PC-3 (cell line): ENCODE measurements around the gene MOB1B. TPM values are rescaled to one million over a fixed set of nuclear protein-coding genes. Genes with fewer than 3 reads are reported as not detected.

Experiments used
- ATAC-seq: fragments of 200-7000 bp; cut with Tn5 transposase; 2 replicates; pipeline ENCODE4 v1.9.1; 2020; ENCODE audit warnings: mild to moderate bottlenecking, moderate library complexity
- BruUV-seq: library from RNA; stranded (reverse); fragments of 400-500 nt; replicated peaks from 2 replicates; lab custom pipeline; 2021; lab: Mats Ljungman, UMichigan
- CTCF ChIA-PET: fragments of 300-600 bp; sonication (Branson Sonifier 250); formaldehyde crosslinking; loops from one replicate; lab custom pipeline; 2022; ENCODE audit warnings: antibody characterized with exemption; lab: Charles Lee
- POLR2A ChIA-PET: fragments of 300-600 bp; sonication (Branson Sonifier 250); formaldehyde crosslinking; loops from one replicate; lab custom pipeline; 2022; ENCODE audit warnings: antibody characterized with exemption; ENCODE audit not compliant: unreplicated experiment; lab: Charles Lee
- DNase-seq: peaks from one replicate; pipeline ENCODE4 v3.0.0-alpha.2; 2015
- H2AFZ ChIP-seq: fragments of 300-600 bp; sonication (generic); 2 replicates; pipeline ENCODE4 v1.6.0; 2016; ENCODE audit warnings: antibody characterized with exemption, low read length
- H3F3A ChIP-seq: fragments of 300-600 bp; sonication (generic); one replicate; pipeline ENCODE4 v1.6.0; 2017; ENCODE audit warnings: antibody characterized with exemption, low read length, control low read depth, mild to moderate bottlenecking; ENCODE audit not compliant: unreplicated experiment
- H3K27ac ChIP-seq: fragments of 300-600 bp; sonication (generic); 2 replicates; pipeline ENCODE4 v1.5.1; 2016; ENCODE audit warnings: mild to moderate bottlenecking, low read length
- H3K27me3 ChIP-seq: fragments of 300-600 bp; sonication (generic); 2 replicates; pipeline ENCODE4 v1.6.1; 2016; ENCODE audit warnings: low read length, mixed read lengths
- H3K36me3 ChIP-seq: fragments of 300-600 bp; sonication (generic); 2 replicates; pipeline ENCODE4 v1.6.1; 2016; ENCODE audit warnings: low read depth, mixed run types, low read length, mixed read lengths
- H3K4me1 ChIP-seq: fragments of 300-600 bp; sonication (generic); 2 replicates; pipeline ENCODE4 v1.5.1; 2016; ENCODE audit warnings: low read length; ENCODE audit not compliant: insufficient read depth
- H3K4me2 ChIP-seq: fragments of 300-600 bp; sonication (generic); 2 replicates; pipeline ENCODE4 v1.6.0; 2016; ENCODE audit warnings: low read length
- H3K4me3 ChIP-seq: fragments of 300-600 bp; sonication (generic); 2 replicates; pipeline ENCODE4 v1.5.1; 2016; ENCODE audit warnings: mild to moderate bottlenecking, low read length, mixed read lengths
- H3K79me2 ChIP-seq: fragments of 300-600 bp; sonication (generic); 2 replicates; pipeline ENCODE4 v1.6.1; 2017; ENCODE audit warnings: low read length, mixed read lengths
- H3K9ac ChIP-seq: fragments of 300-600 bp; sonication (generic); 2 replicates; pipeline ENCODE4 v1.6.0; 2016; ENCODE audit warnings: mild to moderate bottlenecking, low read length
- H3K9me2 ChIP-seq: fragments of 300-600 bp; sonication (generic); replicated peaks from 2 replicates; pipeline ENCODE4 v1.6.1; 2016; ENCODE audit warnings: mixed run types, low read length, mixed read lengths
- H3K9me3 ChIP-seq: fragments of 300-600 bp; sonication (generic); 2 replicates; pipeline ENCODE4 v1.6.1; 2016; ENCODE audit warnings: low read length, mixed read lengths
- H4K20me1 ChIP-seq: fragments of 300-600 bp; sonication (generic); 2 replicates; pipeline ENCODE4 v1.6.1; 2016; ENCODE audit warnings: low read length, mixed read lengths
- CTCF ChIP-seq: fragments of 300-600 bp; sonication (generic); conservative IDR thresholded peaks from 2 replicates; pipeline ENCODE4 v1.5.1; 2017; ENCODE audit warnings: antibody characterized with exemption, low read depth, mild to moderate bottlenecking, low read length
- EZH2 ChIP-seq: fragments of 300-600 bp; sonication (generic); IDR thresholded peaks from one replicate; pipeline ENCODE4 v1.6.1; 2017; ENCODE audit warnings: antibody characterized with exemption, mild to moderate bottlenecking, low read length; ENCODE audit not compliant: unreplicated experiment
- EZH2phosphoT487 ChIP-seq: fragments of 300-600 bp; sonication (generic); IDR thresholded peaks from 2 replicates; pipeline ENCODE4 v1.6.1; 2018; ENCODE audit warnings: mild to moderate bottlenecking, antibody characterized with exemption, low read length, borderline replicate concordance
- intact Hi-C: fragments of 100-400 bp; cut with micrococcal nuclease; formaldehyde crosslinking; loops from 2 replicates; pipeline ENCODE4 v1.9.0; 2023
- total RNA-seq: library from RNA; depleted of rRNA; stranded (reverse); fragments of >200 nt; gene quantifications from 2 replicates; pipeline ENCODE4 v1.2.3, GENCODE V29; 2014

MOB1B gene
- total RNA-seq, 1 experiment from 2014 or later = 11.4 TPM

- BruUV-seq = no TSS peak
These were observed 43.7 kb upstream of the MOB1B start for GRCh38 chr4:70858454-70858853.

DNA sequence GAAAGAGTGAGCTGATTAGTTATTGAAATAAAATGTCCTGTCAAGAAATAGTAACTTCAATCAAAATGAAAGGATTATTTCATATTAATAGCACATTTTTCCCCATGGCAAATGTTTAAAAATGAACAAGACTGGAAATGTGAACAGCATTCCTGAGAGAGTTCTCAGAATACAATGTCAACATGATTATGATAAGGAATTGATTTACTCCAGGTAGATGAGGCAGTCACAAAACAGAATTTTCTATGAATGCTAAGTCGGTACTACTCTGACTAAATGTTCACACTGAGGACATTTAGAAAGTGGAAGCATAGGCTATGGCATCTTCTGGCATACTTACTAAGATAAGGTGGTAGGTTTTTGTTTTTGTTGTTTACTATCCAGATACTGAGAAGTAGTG lies 43.1 kb upstream of the MOB1B start:
- Histone ChIP-seq H3K4me3 (no peak overlapping the region), H3K9me3 (no peaks in the 10 kb centered on the region), H2AFZ (no peak overlapping the region), H3F3A (no peaks in the 10 kb centered on the region), H3K27me3 (no peaks in the 10 kb centered on the region), H3K36me3 (no peaks in the 10 kb centered on the region), H3K4me2 (no peak overlapping the region), H3K9me2 (no peaks in the 10 kb centered on the region), H3K79me2 (no peaks in the 10 kb centered on the region), H3K9ac (no peak overlapping the region), H3K27ac (no peak overlapping the region), H4K20me1 (no peaks in the 10 kb centered on the region), H3K4me1 (peaks cover 10% of the 10 kb centered on the region)
- no TSS peak for BruUV-seq
- no peak for TF ChIP-seq CTCF
- TF ChIP-seq EZH2phosphoT487 = no peak
- TF ChIP-seq EZH2 = no peak
- ATAC-seq (peak; percentile 49; the same call in 1 of the 2 replicates), DNase-seq (no peak)
- intact Hi-C loops = no loop called here
- POLR2A ChIA-PET = no interaction called here
- CTCF ChIA-PET = no interaction called here

More at GRCh38 chr4:70858454-70858853, 43.7 kb upstream of the MOB1B start:
- Histone ChIP-seq H3K4me1 (peaks cover 10% of the 10 kb centered on the region), H2AFZ (no peak overlapping the region), H3K4me3 (no peak overlapping the region), H3K4me2 (no peak overlapping the region), H3K9ac (no peak overlapping the region), H3K9me2 (no peaks in the 10 kb centered on the region), H3K27me3 (no peaks in the 10 kb centered on the region), H3K36me3 (no peaks in the 10 kb centered on the region), H4K20me1 (no peaks in the 10 kb centered on the region), H3F3A (no peaks in the 10 kb centered on the region), H3K9me3 (no peaks in the 10 kb centered on the region), H3K27ac (no peak overlapping the region), H3K79me2 (no peaks in the 10 kb centered on the region)
- intact Hi-C loops = no loop called here
- TF ChIP-seq EZH2phosphoT487 (no peak), CTCF (no peak), EZH2 (no peak)
- ATAC-seq (peak; percentile 85), DNase-seq (peak; percentile 69)
- ChIA-PET POLR2A (no interaction called here), CTCF (interaction anchor here (0.6 kb wide), 1 partner anchor 1075 kb away, joined by 3 read pairs; no protein-coding TSS in a partner anchor)

- CTCF ChIA-PET = interaction anchor here (0.6 kb wide), 2 partner anchors 53 to 147 kb away, joined by 3 to 4 read pairs; no protein-coding TSS in a partner anchor
These were observed 38.9 kb upstream of the MOB1B start for GRCh38 chr4:70863099-70863790.

More at GRCh38 chr4:70863099-70863790, 38.9 kb upstream of the MOB1B start:
- no peak overlapping the region for H3K4me3 ChIP-seq
- H3K9me2 ChIP-seq = no peaks in the 10 kb centered on the region
- H3K9ac ChIP-seq = no peak overlapping the region
- no peaks in the 10 kb centered on the region for H4K20me1 ChIP-seq
- peaks cover 9% of the 10 kb centered on the region for H3K4me1 ChIP-seq
- no peaks in the 10 kb centered on the region for H3K36me3 ChIP-seq
- H3K27me3 ChIP-seq = no peaks in the 10 kb centered on the region
- no peak overlapping the region for H2AFZ ChIP-seq
- no peaks in the 10 kb centered on the region for H3K79me2 ChIP-seq
- BruUV-seq = no TSS peak
- DNase-seq = no peak
- no peak for ATAC-seq
- H3K9me3 ChIP-seq = no peaks in the 10 kb centered on the region
- intact Hi-C loops = no loop called here
- POLR2A ChIA-PET = no interaction called here
- TF ChIP-seq CTCF (no peak), EZH2phosphoT487 (no peak), EZH2 (no peak)
- H3F3A ChIP-seq = no peaks in the 10 kb centered on the region
- no peak overlapping the region for H3K27ac ChIP-seq
- H3K4me2 ChIP-seq = no peak overlapping the region
